Vagina (tissue), 2 donors: Measurements from ENCODE around the gene DGKI.

Experiments used
- CTCF ChIP-seq, 3 experiments: fragments of 450-650 bp in 2 of 3; fragments of 200-600 bp in 1 of 3; sonication (generic) in 1 of 3; IDR thresholded peaks; one replicate each; pipeline ENCODE4 v1.5.1; 2017 to 2019; ENCODE audit warnings: antibody characterized with exemption in 3 of 3, mild to moderate bottlenecking in 2 of 3, moderate library complexity in 2 of 3
- POLR2A ChIP-seq, 2 donors: fragments of 450-650 bp; IDR thresholded peaks; one replicate each; pipeline ENCODE4 v1.6.1; 2017; ENCODE audit warnings: antibody characterized with exemption in 2 of 2, mild to moderate bottlenecking in 2 of 2, moderate library complexity in 2 of 2
- POLR2AphosphoS5 ChIP-seq, 2 donors: sonication (generic); formaldehyde crosslinking; IDR thresholded peaks; one replicate each; pipeline ENCODE4 v1.9.0; 2017; ENCODE audit warnings: antibody characterized with exemption in 2 of 2, mild to moderate bottlenecking in 2 of 2, low read depth in 1 of 2; ENCODE audit not compliant: insufficient read depth in 1 of 2

GRCh38 chr7:137753067-137753466 lies 93.7 kb downstream of the DGKI start:
- no peak for TF ChIP-seq CTCF (IDR thresholded peaks at IDR 0.05)
- no peak for TF ChIP-seq POLR2AphosphoS5 (IDR thresholded peaks at IDR 0.05; ENCODE audit: insufficient read depth in 1 of 2, low read depth in 1 of 2)
- no peak for TF ChIP-seq POLR2A (IDR thresholded peaks at IDR 0.05)
